ENCODE data around the gene TMEM178B. TPM values are rescaled to one million over a fixed set of nuclear protein-coding genes. Genes with fewer than 3 reads are reported as not detected.

Gene TMEM178B
- total and polyA plus RNA-seq, 9 of the 15 experiments (the other 6 are each of a cell fraction or from before 2014, with no cell fraction given): under 0.01 to 0.03 (median 0.01) TPM; not detected in 5

- H3K79me2 ChIP-seq (ENCODE audit: control insufficient read depth, insufficient read depth, low read length): no peaks in the 10 kb centered on the region
- 1% methylated on average over 3 of the region's 3 CpGs for WGBS (ENCODE audit: insufficient coverage, low coverage, missing lambda C conversion rate)
- no peak overlapping the region for H3K27ac ChIP-seq (ENCODE audit: extremely low read depth, low read depth, low read length)
- H3K27me3 ChIP-seq (ENCODE audit: control insufficient read depth in 2 of 2, insufficient read depth in 2 of 2, low read length in 2 of 2): peaks cover 2 to 9% of the 10 kb centered on the region in 2 experiments; a peak in 4 of 5 replicates
- no peaks in the 10 kb centered on the region for H3K9me3 ChIP-seq (replicated peaks; ENCODE audit: control insufficient read depth, insufficient read depth, low read depth, low read length)
- DNase-seq (ENCODE audit: extremely low read depth in 1 of 4, low spot score in 3 of 4): no peak
- no peaks in the 10 kb centered on the region for H3K4me1 ChIP-seq (replicated peaks in 1 of 2; ENCODE audit: control insufficient read depth in 2 of 2, insufficient read depth in 2 of 2, low read length in 2 of 2)
- H3K4me3 ChIP-seq: no peak overlapping the region
- no TSS peak for BruUV-seq (replicated peaks)
- no peaks in the 10 kb centered on the region for H4K20me1 ChIP-seq (replicated peaks; ENCODE audit: control insufficient read depth, insufficient read depth, low read length)
- H3K36me3 ChIP-seq (ENCODE audit: control insufficient read depth, insufficient read depth, low read length): no peaks in the 10 kb centered on the region
- no peak overlapping the region for H3K4me2 ChIP-seq (ENCODE audit: insufficient read depth, low read length)
- no peak overlapping the region for H2AFZ ChIP-seq (ENCODE audit: low read depth, low read length)
- in situ Hi-C loops (cut with MboI) (no loop called here), intact Hi-C loops (cut with micrococcal nuclease) (no loop called here)
- FAIRE-seq: no peak
- no peaks in the 10 kb centered on the region for H3K9me1 ChIP-seq (ENCODE audit: control insufficient read depth, insufficient read depth, low read length)
- H3K9ac ChIP-seq (ENCODE audit: insufficient read depth in 1 of 2, low read depth in 2 of 2, low read length in 2 of 2): no peak overlapping the region
- no peak for ATAC-seq
- ChIA-PET CTCF (ENCODE audit: low intra/inter-chr PET ratio) (no interaction called here), POLR2A (no interaction called here)
- no peak for TF ChIP-seq MTA1 (IDR thresholded peaks at IDR 0.05; ENCODE audit: borderline replicate concordance)
- no peak for TF ChIP-seq POLR2AphosphoS5 (IDR thresholded peaks at IDR 0.05; ENCODE audit: control insufficient read depth, insufficient read depth, low read depth, low read length)
- no peak for TF ChIP-seq TARDBP (IDR thresholded peaks at IDR 0.05)
- no peak for TF ChIP-seq CLOCK (CRISPR knock-in tag; IDR thresholded peaks at IDR 0.05; ENCODE audit: borderline replicate concordance)
- no peak for TF ChIP-seq ZZZ3 (IDR thresholded peaks at IDR 0.05)
- no peak for TF ChIP-seq RERE (CRISPR knock-in tag; IDR thresholded peaks at IDR 0.05; ENCODE audit: borderline replicate concordance)
- no peak for TF ChIP-seq GATAD2A (IDR thresholded peaks at IDR 0.05)
- TF ChIP-seq XRCC3 (IDR thresholded peaks at IDR 0.05): no peak
- TF ChIP-seq CBX8 (IDR thresholded peaks at IDR 0.05; ENCODE audit: borderline replicate concordance, extremely low read depth, low read depth, low read length, poor library complexity, severe bottlenecking): no peak
- no peak for TF ChIP-seq CREB1 (IDR thresholded peaks at IDR 0.05)
- TF ChIP-seq CREB1 (CRISPR knock-in tag; IDR thresholded peaks at IDR 0.05): no peak
- no peak for TF ChIP-seq ZNF140 (CRISPR knock-in tag; IDR thresholded peaks at IDR 0.05)
- TF ChIP-seq ELK1 (CRISPR knock-in tag; IDR thresholded peaks at IDR 0.05): no peak
These were observed 379.0 kb downstream of the TMEM178B start for GRCh38 chr7:141452911-141453310.
